Uterus (tissue), 2 donors: ENCODE data around the gene MSANTD2.

Experiments used
- CTCF ChIP-seq, 4 experiments: fragments of 200-600 bp in 2 of 4; fragments of 450-650 bp in 2 of 4; sonication (generic) in 2 of 4; IDR thresholded peaks; one replicate each; pipeline ENCODE4 v1.5.1; 2016 to 2019; ENCODE audit warnings: antibody characterized with exemption in 4 of 4, mild to moderate bottlenecking in 2 of 4, moderate library complexity in 1 of 4
- POLR2A ChIP-seq, 2 donors: fragments of 450-650 bp; IDR thresholded peaks; one replicate each; pipeline ENCODE4 v1.6.1; 2016; ENCODE audit warnings: antibody characterized with exemption in 2 of 2, mild to moderate bottlenecking in 1 of 2, moderate library complexity in 1 of 2

DNA sequence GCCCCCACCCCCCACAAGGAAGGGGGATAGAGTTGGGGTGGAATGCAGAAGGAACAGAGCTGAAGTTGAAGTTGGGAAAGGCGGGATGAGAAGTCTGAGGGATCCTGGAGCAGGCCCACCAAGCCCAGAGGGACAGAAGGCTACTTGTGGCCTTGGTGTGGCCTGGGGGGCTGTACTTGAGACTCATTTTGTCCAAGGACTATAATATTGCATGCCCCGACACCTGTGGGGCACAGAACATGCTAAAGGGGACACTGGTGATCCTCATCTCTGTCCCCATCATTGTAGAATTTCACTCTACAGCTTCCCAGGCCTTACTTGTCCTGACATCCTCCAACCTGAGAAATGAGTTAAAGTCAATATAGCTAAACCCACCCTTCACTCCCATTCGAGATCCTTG lies 39.4 kb downstream of the MSANTD2 start:
- TF ChIP-seq POLR2A (IDR thresholded peaks at IDR 0.05) (no peak), CTCF (IDR thresholded peaks at IDR 0.05) (no peak)
